Calu3 (cell line): ENCODE measurements around the gene CACNA1D. TPM values are rescaled to one million over a fixed set of nuclear protein-coding genes. Genes with fewer than 3 reads are reported as not detected.
A peak's percentile ranks its signal among the peaks of the same experiment; 100 is the strongest.

Experiments
- BruUV-seq: library from RNA; stranded (reverse); fragments of 400-500 nt; replicated peaks from 2 replicates; lab custom pipeline; 2021; lab: Mats Ljungman, UMichigan
- CTCF ChIA-PET: fragments of 300-600 bp; sonication (Branson Sonifier 250); formaldehyde crosslinking; loops from one replicate; lab custom pipeline; 2022; ENCODE audit warnings: antibody characterized with exemption; lab: Charles Lee
- DNase-seq: peaks from one replicate; pipeline ENCODE4 v3.0.0; 2022
- H3K27ac Mint-ChIP-seq: one replicate; pipeline ENCODE4 v1.8.0; 2022; ENCODE audit warnings: mixed read lengths; ENCODE audit not compliant: unreplicated experiment
- H3K27me3 Mint-ChIP-seq: one replicate; pipeline ENCODE4 v1.8.0; 2022; ENCODE audit warnings: mixed read lengths; ENCODE audit not compliant: unreplicated experiment
- H3K36me3 Mint-ChIP-seq: one replicate; pipeline ENCODE4 v1.8.0; 2022; ENCODE audit warnings: mild to moderate bottlenecking, moderate library complexity, mixed read lengths; ENCODE audit not compliant: insufficient read depth, unreplicated experiment
- H3K4me1 Mint-ChIP-seq: one replicate; pipeline ENCODE4 v1.8.0; 2022; ENCODE audit warnings: mild to moderate bottlenecking, low read depth, mixed read lengths; ENCODE audit not compliant: unreplicated experiment
- H3K4me3 Mint-ChIP-seq: one replicate; pipeline ENCODE4 v1.8.0; 2022; ENCODE audit warnings: mild to moderate bottlenecking, low read depth, moderate library complexity, mixed read lengths; ENCODE audit not compliant: unreplicated experiment
- H3K9me3 Mint-ChIP-seq: one replicate; pipeline ENCODE4 v1.8.0; 2022; ENCODE audit warnings: low read depth, mixed read lengths; ENCODE audit not compliant: unreplicated experiment
- intact Hi-C: fragments of 100-400 bp; cut with micrococcal nuclease; formaldehyde crosslinking; loops from one replicate; pipeline ENCODE4 v1.10.0; 2022; ENCODE audit not compliant: unreplicated experiment
- total RNA-seq: library from RNA; stranded (reverse); gene quantifications from 2 replicates; pipeline ENCODE4 v1.2.3, GENCODE V29; 2022
- TF ChIP-seq, protein P1 (sequence below): fragments of 200-600 bp; IDR thresholded peaks from one replicate; pipeline ENCODE4 v1.8.0; 2022; ENCODE audit warnings: antibody characterized with exemption; ENCODE audit not compliant: unreplicated experiment

Gene CACNA1D
- total RNA-seq, 1 experiment from 2014 or later = 48.3 TPM

DNA sequence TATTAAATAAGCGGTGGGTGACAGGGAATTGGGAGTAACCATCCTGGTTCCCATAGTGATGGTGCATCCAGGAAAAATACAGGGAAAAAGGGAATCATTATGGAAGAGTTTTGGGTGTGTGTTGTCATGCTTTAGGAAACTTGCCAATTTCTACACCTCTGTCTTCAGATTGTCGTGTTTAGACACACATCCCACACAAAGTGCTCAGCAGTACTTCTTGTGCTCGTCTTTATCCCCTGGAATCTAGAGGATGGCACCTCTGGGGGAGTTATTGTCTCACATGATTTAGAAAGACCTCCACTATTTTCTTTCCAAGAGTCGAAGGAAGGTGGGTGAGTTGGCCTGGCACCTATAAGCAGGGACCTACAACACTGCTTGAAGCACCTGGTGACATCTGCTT is 35.8 kb downstream of the CACNA1D start:
- BruUV-seq = no TSS peak

DNA sequence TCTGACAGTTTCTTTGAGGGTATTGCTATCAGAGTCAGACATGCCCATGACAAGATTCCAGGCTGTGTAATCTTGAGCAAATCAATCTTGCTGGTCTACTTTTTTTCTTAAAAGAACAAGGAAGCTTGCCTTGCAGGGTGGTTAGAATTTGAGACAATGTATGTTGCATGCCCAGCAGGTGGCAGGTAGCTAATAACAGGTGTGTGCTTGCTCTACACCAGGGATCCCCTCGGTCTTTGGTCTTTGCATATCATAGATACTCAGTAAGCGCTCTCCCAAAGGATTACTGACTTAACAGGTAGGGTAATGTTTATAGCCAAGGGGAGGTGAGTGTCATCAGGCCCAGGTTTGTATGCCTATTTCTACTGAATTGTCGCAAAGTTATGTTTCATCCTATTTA is 37.3 kb downstream of the CACNA1D start:
- CTCF ChIA-PET = interaction anchor here (0.6 to 1.0 kb wide), 2 partner anchors 157 to 178 kb away, joined by 4 to 5 read pairs; no protein-coding TSS in a partner anchor

More for the DNA sequence above, 35.8 kb downstream of the CACNA1D start:
- no peaks in the 10 kb centered on the region for H3K9me3 Mint-ChIP-seq
- no peak overlapping the region for H3K27ac Mint-ChIP-seq
- CTCF ChIA-PET = no interaction called here
- peaks cover 17% of the 10 kb centered on the region for H3K4me1 Mint-ChIP-seq
- no peaks in the 10 kb centered on the region for H3K27me3 Mint-ChIP-seq
- no peak for DNase-seq
- TF ChIP-seq, protein P1, sequence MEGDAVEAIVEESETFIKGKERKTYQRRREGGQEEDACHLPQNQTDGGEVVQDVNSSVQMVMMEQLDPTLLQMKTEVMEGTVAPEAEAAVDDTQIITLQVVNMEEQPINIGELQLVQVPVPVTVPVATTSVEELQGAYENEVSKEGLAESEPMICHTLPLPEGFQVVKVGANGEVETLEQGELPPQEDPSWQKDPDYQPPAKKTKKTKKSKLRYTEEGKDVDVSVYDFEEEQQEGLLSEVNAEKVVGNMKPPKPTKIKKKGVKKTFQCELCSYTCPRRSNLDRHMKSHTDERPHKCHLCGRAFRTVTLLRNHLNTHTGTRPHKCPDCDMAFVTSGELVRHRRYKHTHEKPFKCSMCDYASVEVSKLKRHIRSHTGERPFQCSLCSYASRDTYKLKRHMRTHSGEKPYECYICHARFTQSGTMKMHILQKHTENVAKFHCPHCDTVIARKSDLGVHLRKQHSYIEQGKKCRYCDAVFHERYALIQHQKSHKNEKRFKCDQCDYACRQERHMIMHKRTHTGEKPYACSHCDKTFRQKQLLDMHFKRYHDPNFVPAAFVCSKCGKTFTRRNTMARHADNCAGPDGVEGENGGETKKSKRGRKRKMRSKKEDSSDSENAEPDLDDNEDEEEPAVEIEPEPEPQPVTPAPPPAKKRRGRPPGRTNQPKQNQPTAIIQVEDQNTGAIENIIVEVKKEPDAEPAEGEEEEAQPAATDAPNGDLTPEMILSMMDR = no peak
- intact Hi-C loops = loop anchor here (10.0 kb wide), 2 partner anchors 105 to 225 kb away; no protein-coding TSS in a partner anchor
- H3K36me3 Mint-ChIP-seq = no peaks in the 10 kb centered on the region
- no peak overlapping the region for H3K4me3 Mint-ChIP-seq

DNA sequence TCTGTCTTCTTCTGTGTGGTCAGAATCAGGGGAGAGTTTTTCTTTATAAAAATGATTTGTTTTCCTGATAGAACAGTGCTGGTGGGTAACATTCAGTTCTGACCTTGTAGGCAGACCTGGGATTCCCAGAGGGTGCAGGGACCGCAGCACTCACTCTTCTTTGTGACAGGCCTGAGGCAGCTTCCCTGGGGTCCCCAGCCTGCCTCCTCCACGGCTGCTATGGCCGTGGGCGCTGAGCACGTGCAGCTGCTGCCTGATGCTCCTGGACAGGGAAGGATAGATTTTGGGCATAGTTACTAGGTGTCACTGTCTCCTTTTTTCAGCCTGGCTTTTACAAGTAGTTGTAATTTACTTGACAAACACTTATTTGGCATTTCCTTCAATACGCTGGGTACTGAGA is 39.1 kb downstream of the CACNA1D start:
- DNase-seq = no peak
- Mint-ChIP-seq H3K27ac (no peak overlapping the region), H3K9me3 (no peaks in the 10 kb centered on the region), H3K27me3 (no peaks in the 10 kb centered on the region), H3K36me3 (no peaks in the 10 kb centered on the region), H3K4me3 (no peak overlapping the region), H3K4me1 (peaks cover 17% of the 10 kb centered on the region)
- BruUV-seq = no TSS peak
- TF ChIP-seq, protein P1 = no peak
- intact Hi-C loops = loop anchor here (10.0 kb wide), 2 partner anchors 101 to 229 kb away; no protein-coding TSS in a partner anchor
- CTCF ChIA-PET = no interaction called here

More for the DNA sequence above, 37.3 kb downstream of the CACNA1D start:
- no peak overlapping the region for H3K4me3 Mint-ChIP-seq
- no peaks in the 10 kb centered on the region for H3K9me3 Mint-ChIP-seq
- H3K4me1 Mint-ChIP-seq = peaks cover 17% of the 10 kb centered on the region
- no TSS peak for BruUV-seq
- no peaks in the 10 kb centered on the region for H3K36me3 Mint-ChIP-seq
- H3K27me3 Mint-ChIP-seq = no peaks in the 10 kb centered on the region
- intact Hi-C loops = loop anchor here (1.0 to 10.0 kb wide), 3 partner anchors 103 to 227 kb away; no protein-coding TSS in a partner anchor
- no peak overlapping the region for H3K27ac Mint-ChIP-seq
- peak; percentile 57 for DNase-seq
- TF ChIP-seq, protein P1 = peak; percentile 35

DNA sequence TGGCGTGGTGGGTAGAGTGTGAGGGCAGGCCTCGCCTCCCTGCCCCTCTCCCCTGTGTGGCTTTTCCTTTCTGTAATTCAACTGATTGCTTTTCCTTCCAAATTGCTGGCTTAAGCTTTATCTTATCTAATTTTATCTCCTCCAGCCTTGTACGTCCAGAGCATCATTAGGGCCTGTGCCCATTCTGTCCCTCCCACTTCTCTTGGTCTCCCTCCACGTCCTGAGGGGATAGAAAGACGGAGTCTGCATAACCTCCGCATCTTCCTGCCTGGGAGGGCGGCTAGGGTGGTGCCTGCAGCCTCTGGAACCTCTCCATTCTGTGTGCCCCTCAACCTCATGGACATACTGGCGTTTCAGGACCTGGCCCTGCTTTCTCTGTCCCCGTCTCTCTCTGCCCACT is 39.8 kb downstream of the CACNA1D start:
- no peak for DNase-seq
- H3K4me1 Mint-ChIP-seq = peaks cover 17% of the 10 kb centered on the region
- no peak overlapping the region for H3K27ac Mint-ChIP-seq
- intact Hi-C loops = loop anchor here (10.0 kb wide), 2 partner anchors 101 to 229 kb away; no protein-coding TSS in a partner anchor
- CTCF ChIA-PET = no interaction called here
- no peaks in the 10 kb centered on the region for H3K9me3 Mint-ChIP-seq
- H3K4me3 Mint-ChIP-seq = no peak overlapping the region
- H3K27me3 Mint-ChIP-seq = no peaks in the 10 kb centered on the region
- no TSS peak for BruUV-seq
- TF ChIP-seq, protein P1 = no peak
- no peaks in the 10 kb centered on the region for H3K36me3 Mint-ChIP-seq
